Endothelial cell of umbilical vein (primary cell): Measurements from ENCODE around the gene ANKH. TPM values are rescaled to one million over a fixed set of nuclear protein-coding genes. Genes with fewer than 3 reads are reported as not detected.

Experiments
- BruUV-seq: library from RNA; stranded (reverse); fragments of 400-500 nt; replicated peaks from 2 replicates; lab custom pipeline; 2021; lab: Mats Ljungman, UMichigan
- CTCF ChIA-PET: fragments of 300-600, 350-600 bp; sonication (Branson Sonifier 250); formaldehyde crosslinking; loops from one replicate; lab custom pipeline; 2021; ENCODE audit warnings: antibody characterized with exemption, inconsistent platforms; lab: Charles Lee
- POLR2A ChIA-PET: fragments of 300-600, 350-600 bp; sonication (Branson Sonifier 250); formaldehyde crosslinking; loops from one replicate; lab custom pipeline; 2021; ENCODE audit warnings: antibody characterized with exemption, inconsistent platforms; lab: Charles Lee
- DNase-seq: peaks from one replicate; pipeline ENCODE4 v3.0.0-alpha.2; 2011; ENCODE audit warnings: low read depth, low spot score
- FAIRE-seq: peaks from 2 replicates; lab custom pipeline; 2011; peaks lifted over from hg19 to GRCh38; lab: Jason Lieb, UNC
- H2AFZ ChIP-seq: 2 replicates; pipeline ENCODE4 v1.6.0; 2012; ENCODE audit warnings: low read depth, low read length, control low read depth, inconsistent platforms
- H3K27ac ChIP-seq: 2 replicates; pipeline ENCODE4 v1.5.1; 2011; ENCODE audit warnings: low read depth, mild to moderate bottlenecking, control low read depth, low read length, moderate library complexity; ENCODE audit not compliant: insufficient read depth
- H3K27me3 ChIP-seq, 2 experiments: 2 replicates each; pipeline versions ENCODE4 v1.6.0 to v1.6.1; 2011; ENCODE audit warnings: low read length in 2 of 2, mixed read lengths in 1 of 2; ENCODE audit not compliant: control insufficient read depth in 2 of 2, insufficient read depth in 2 of 2
- H3K36me3 ChIP-seq, 2 experiments: 2 replicates in 1 of 2; 3 replicates in 1 of 2; pipeline ENCODE4 v1.5.1; 2011; ENCODE audit warnings: low read length in 2 of 2, mild to moderate bottlenecking in 1 of 2, moderate library complexity in 1 of 2; ENCODE audit not compliant: control insufficient read depth in 2 of 2, insufficient read depth in 2 of 2; ENCODE audit errors: extremely low read depth in 1 of 2
- H3K4me1 ChIP-seq: 3 replicates; pipeline ENCODE4 v1.5.1; 2011; ENCODE audit warnings: mild to moderate bottlenecking, low read length; ENCODE audit not compliant: control insufficient read depth, insufficient read depth; ENCODE audit errors: extremely low read depth
- H3K4me2 ChIP-seq: 2 replicates; pipeline ENCODE4 v1.6.1; 2011; ENCODE audit warnings: low read length, control low read depth, mixed read lengths; ENCODE audit not compliant: insufficient read depth
- H3K4me3 ChIP-seq, 3 experiments: fragments of 200-600 bp in 1 of 3; sonication (generic), shearing (Covaris generic) in 1 of 3; replicated peaks in 1 of 3; 2 replicates each; pipeline ENCODE4 v1.5.1; 2011 to 2016; ENCODE audit warnings: control low read depth in 3 of 3, low read length in 3 of 3, mild to moderate bottlenecking in 2 of 3, inconsistent platforms in 1 of 3, low read depth in 1 of 3, moderate library complexity in 1 of 3; ENCODE audit not compliant: insufficient read depth in 1 of 3
- H3K79me2 ChIP-seq: 2 replicates; pipeline ENCODE4 v1.6.0; 2012; ENCODE audit warnings: low read length, inconsistent platforms; ENCODE audit not compliant: control insufficient read depth, insufficient read depth
- H3K9ac ChIP-seq: replicated peaks from 2 replicates; pipeline ENCODE3; 2011; ENCODE audit warnings: low read length, control low read depth; ENCODE audit not compliant: insufficient read depth; ENCODE audit errors: extremely low read depth
- H3K9me1 ChIP-seq: replicated peaks from 3 replicates; pipeline ENCODE4 v1.6.0; 2011; ENCODE audit warnings: mild to moderate bottlenecking, low read length; ENCODE audit not compliant: control insufficient read depth, insufficient read depth; ENCODE audit errors: extremely low read depth
- H3K9me3 ChIP-seq: replicated peaks from 2 replicates; pipeline ENCODE4 v1.5.1; 2012; ENCODE audit warnings: low read length, inconsistent platforms; ENCODE audit not compliant: control insufficient read depth, insufficient read depth
- H4K20me1 ChIP-seq: replicated peaks from 2 replicates; pipeline ENCODE3; 2011; ENCODE audit warnings: mild to moderate bottlenecking, low read length; ENCODE audit not compliant: control insufficient read depth, insufficient read depth; ENCODE audit errors: extremely low read depth
- CTCF ChIP-seq, 2 donors: IDR thresholded peaks; 1 replicate in 1 of 2; 2 replicates in 1 of 2; pipeline ENCODE4 v1.5.1; 2011; ENCODE audit warnings: low read length in 2 of 2, mild to moderate bottlenecking in 2 of 2, moderate library complexity in 2 of 2, control low read depth in 1 of 2, inconsistent platforms in 1 of 2, low read depth in 1 of 2; ENCODE audit not compliant: insufficient read depth in 1 of 2; ENCODE audit errors: extremely low read depth in 1 of 2
- EZH2 ChIP-seq: IDR thresholded peaks from 2 replicates; pipeline ENCODE4 v1.6.1; 2012; ENCODE audit warnings: borderline replicate concordance, low read depth, mild to moderate bottlenecking, moderate library complexity, low read length, inconsistent platforms; ENCODE audit not compliant: severe bottlenecking
- FOS ChIP-seq: IDR thresholded peaks from 2 replicates; pipeline ENCODE4 v1.6.1; 2011; ENCODE audit warnings: mild to moderate bottlenecking, low read length, moderate library complexity, borderline replicate concordance; ENCODE audit not compliant: insufficient read depth
- GATA2 ChIP-seq: IDR thresholded peaks from 2 replicates; pipeline ENCODE4 v1.7.0; 2011; ENCODE audit warnings: low read depth, mild to moderate bottlenecking, moderate library complexity, mixed read lengths, low read length; ENCODE audit not compliant: insufficient read length, insufficient read depth
- MAX ChIP-seq: IDR thresholded peaks from 2 replicates; pipeline ENCODE4 v1.6.1; 2011; ENCODE audit not compliant: insufficient read depth, insufficient read length
- POLR2A ChIP-seq: IDR thresholded peaks from 2 replicates; pipeline ENCODE4 v1.6.1; 2012; ENCODE audit warnings: low read depth, mild to moderate bottlenecking, control low read depth, low read length
- POLR2AphosphoS5 ChIP-seq: IDR thresholded peaks from 2 replicates; pipeline ENCODE4 v1.6.1; 2012; ENCODE audit warnings: low read depth, mild to moderate bottlenecking, control low read depth, low read length, moderate library complexity; ENCODE audit not compliant: insufficient read depth
- dilution Hi-C: fragments of 300-500 bp; cut with MboI; formaldehyde crosslinking; loops from one replicate; pipeline ENCODE4 v1.15.0; 2019; ENCODE audit warnings: low sequenced_read_pairs; ENCODE audit not compliant: extremely low pct_ligation_motif_present
- intact Hi-C: fragments of 100-400 bp; cut with micrococcal nuclease; formaldehyde crosslinking; loops from one replicate; pipeline ENCODE4 v1.10.0; 2022
- polyA plus RNA-seq, 4 experiments: library from polyadenylated mRNA; depleted of rRNA in 3 of 4; stranded (reverse) in 3 of 4; unstranded in 1 of 4; fragments of >200 nt; gene quantifications; 2 replicates each; pipeline versions ENCODE4 v1.2.1 to v1.2.3, GENCODE V29; 2011 to 2012; ENCODE audit warnings: missing spikeins in 1 of 4
- total RNA-seq: library from RNA; stranded (reverse); gene quantifications from 2 replicates; pipeline ENCODE4 v1.2.3, GENCODE V29; 2021

ANKH gene
- total and polyA plus RNA-seq, 2 donors (not counting 3 experiments of a cell fraction or from before 2014, with no cell fraction given), result 12.7 to 31.4 TPM

GRCh38 chr5:14745188-14745563, 126.4 kb downstream of the ANKH start:
- Histone ChIP-seq H3K4me2 (no peak overlapping the region), H3K4me1 (peaks cover 7% of the 10 kb centered on the region), H3K79me2 (no peaks in the 10 kb centered on the region), H3K9me3 (no peaks in the 10 kb centered on the region), H3K36me3 (no peaks in the 10 kb centered on the region), H3K4me3 (no peak overlapping the region), H2AFZ (no peak overlapping the region), H4K20me1 (no peaks in the 10 kb centered on the region), H3K9ac (no peak overlapping the region), H3K27ac (no peak overlapping the region), H3K9me1 (no peaks in the 10 kb centered on the region), H3K27me3 (no peaks in the 10 kb centered on the region)
- ChIA-PET CTCF (no interaction called here), POLR2A (no interaction called here)
- FAIRE-seq, result no peak
- DNase-seq, result no peak
- TF ChIP-seq MAX (no peak), GATA2 (no peak), FOS (no peak), POLR2A (no peak), EZH2 (no peak), POLR2AphosphoS5 (no peak), CTCF (IDR thresholded peaks at IDR 0.05; ENCODE audit: extremely low read depth in 1 of 2, insufficient read depth in 1 of 2, low read depth in 1 of 2, low read length in 2 of 2) (no peak)
- no TSS peak for BruUV-seq
- dilution Hi-C loops (loop anchor here (25.0 kb wide), 1 partner anchor 267 kb away; no protein-coding TSS in a partner anchor), intact Hi-C loops (no loop called here)
